Measurements from ENCODE around the gene RRAD.

Gene RRAD

DNA sequence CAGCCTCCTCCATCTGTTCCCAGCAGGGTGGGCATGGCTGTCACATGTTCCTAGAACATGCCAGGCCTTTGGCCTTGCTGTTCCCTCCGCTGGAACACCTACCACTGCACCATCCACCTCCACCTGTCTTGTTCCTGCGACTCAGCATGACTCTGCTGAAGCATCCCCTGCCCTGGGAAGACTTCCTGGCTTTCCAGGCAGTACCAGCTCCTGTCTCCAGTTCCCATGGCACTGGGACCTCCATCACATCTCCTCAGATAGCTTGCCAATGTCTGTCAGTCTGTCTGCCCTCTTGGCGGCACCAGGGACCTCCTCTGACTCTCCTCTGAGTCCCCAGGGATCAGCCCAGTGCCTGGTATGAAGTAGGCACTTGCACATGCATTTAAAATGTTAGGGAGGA lies 29.3 kb downstream of the RRAD start:
- Histone ChIP-seq H4K20me1 (0 out of 2 replicates have a peak, but pooled peaks cover 8% of the 10 kb centered on the region), H3K9ac (0 out of 2 replicates have a peak overlapping the region, but pooled peaks have one; percentile 7), H3K4me1 (peaks cover 48% of the 10 kb centered on the region), H3K27ac (0 out of 2 replicates have a peak overlapping the region, but pooled peaks have one; percentile 10), H3K27me3 (no peaks in the 10 kb centered on the region), H3K4me2 (peak overlapping the region; percentile 65), H3K4me3 (no peak overlapping the region), H3K9me3 (no peaks in the 10 kb centered on the region), H3K36me3 (peaks cover 6% of the 10 kb centered on the region)
- TF ChIP-seq Cebpa-rat (IDR thresholded peaks at IDR 0.05) = no peak

DNA sequence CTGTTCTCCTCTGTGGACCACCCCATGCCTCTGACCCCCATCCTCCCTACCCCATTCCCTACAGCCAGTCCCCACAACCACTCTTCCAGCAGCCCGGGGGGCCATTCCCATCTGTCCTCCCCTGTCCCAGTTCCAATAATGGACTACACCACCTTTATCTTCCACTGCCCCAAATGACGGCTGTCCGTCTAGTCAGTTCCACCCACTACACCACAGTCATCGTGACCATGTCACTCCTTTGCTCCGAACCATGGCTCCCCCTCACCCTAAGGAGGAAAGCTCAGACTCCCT lies 29.7 kb downstream of the RRAD start:
- no peak for TF ChIP-seq Cebpa-rat (IDR thresholded peaks at IDR 0.05)

DNA sequence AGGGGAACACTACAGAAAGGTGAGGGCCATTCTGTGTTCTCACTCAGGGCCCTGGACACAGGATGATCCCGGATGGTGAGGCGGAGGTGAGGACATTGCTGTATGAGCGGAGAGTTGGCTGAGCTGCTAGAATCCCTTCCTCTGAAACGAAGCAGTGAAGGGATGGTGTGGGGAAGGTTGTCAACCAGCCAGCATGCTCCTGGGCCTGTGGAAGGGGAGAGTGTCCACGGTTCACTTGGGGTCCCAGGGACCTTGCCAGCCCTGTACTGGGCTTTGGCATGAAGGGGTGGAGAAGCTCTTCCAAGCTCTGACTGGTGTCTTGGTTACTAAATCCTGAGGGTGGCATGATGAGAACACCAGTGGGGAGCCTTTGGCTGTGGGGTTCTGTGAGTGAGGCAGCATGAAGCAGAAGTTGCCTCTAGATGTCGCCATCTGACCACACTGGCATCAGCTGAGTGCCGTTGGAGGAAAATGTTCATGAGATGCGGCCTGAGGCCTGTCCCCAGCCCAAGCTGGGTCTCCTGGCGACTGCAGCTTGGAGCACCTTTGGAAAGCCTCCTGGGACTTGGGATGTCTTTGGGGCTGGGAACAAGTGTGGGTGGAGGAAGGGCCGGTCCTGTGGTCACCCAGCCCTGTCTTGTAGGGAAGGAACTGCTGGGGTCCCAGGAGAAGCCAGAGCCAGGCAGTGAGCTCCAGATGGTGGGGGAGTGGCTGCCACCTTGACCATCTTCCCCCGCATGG lies 30.2 kb downstream of the RRAD start:
- Histone ChIP-seq H3K27ac (0 out of 2 replicates have a peak overlapping the region, but pooled peaks have one; percentile 10), H3K4me1 (peaks cover 41% of the 10 kb centered on the region), H3K36me3 (peaks cover 6% of the 10 kb centered on the region), H3K4me3 (no peak overlapping the region), H3K9me3 (no peaks in the 10 kb centered on the region), H4K20me1 (0 out of 2 replicates have a peak, but pooled peaks cover 10% of the 10 kb centered on the region), H3K27me3 (no peaks in the 10 kb centered on the region), H3K9ac (0 out of 2 replicates have a peak overlapping the region, but pooled peaks have one; percentile 7), H3K4me2 (peak overlapping the region; percentile 65)
- TF ChIP-seq Cebpa-rat (IDR thresholded peaks at IDR 0.05) = no peak

More for the DNA sequence above, 29.7 kb downstream of the RRAD start:
- Histone ChIP-seq H3K4me2 (peak overlapping the region; percentile 65), H3K27me3 (no peaks in the 10 kb centered on the region), H3K36me3 (peaks cover 6% of the 10 kb centered on the region), H3K4me3 (no peak overlapping the region), H3K9ac (0 out of 2 replicates have a peak overlapping the region, but pooled peaks have one; percentile 7), H3K9me3 (no peaks in the 10 kb centered on the region), H3K27ac (0 out of 2 replicates have a peak overlapping the region, but pooled peaks have one; percentile 10), H3K4me1 (peaks cover 45% of the 10 kb centered on the region), H4K20me1 (0 out of 2 replicates have a peak, but pooled peaks cover 9% of the 10 kb centered on the region)

DNA sequence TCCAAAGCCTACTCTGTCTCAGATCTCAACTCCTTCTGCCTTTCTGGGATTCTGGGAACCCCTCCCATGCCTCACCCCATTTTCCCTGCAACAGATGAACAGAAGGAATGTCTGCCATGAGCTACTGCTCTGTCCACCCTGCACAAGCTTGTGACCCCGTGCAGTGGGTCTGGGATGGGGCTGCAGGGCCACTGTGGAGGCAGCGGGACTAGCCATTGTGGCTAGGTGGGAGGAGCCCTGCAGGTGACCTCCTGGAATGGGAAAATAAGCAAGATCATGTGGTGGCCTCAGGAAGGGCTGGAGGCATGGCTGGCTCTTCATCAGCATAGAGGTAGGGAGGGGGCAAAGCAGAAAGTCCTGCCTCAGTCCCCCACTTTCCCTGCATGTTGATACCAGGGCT lies 31.3 kb downstream of the RRAD start:
- peaks cover 14% of the 10 kb centered on the region for H3K36me3 ChIP-seq
- peaks cover 32% of the 10 kb centered on the region for H3K4me1 ChIP-seq
- no peak overlapping the region for H3K27ac ChIP-seq
- H3K9ac ChIP-seq = no peak overlapping the region
- H3K4me3 ChIP-seq = no peak overlapping the region
- H3K4me2 ChIP-seq = no peak overlapping the region
- TF ChIP-seq Cebpa-rat (IDR thresholded peaks at IDR 0.05) = no peak
- H4K20me1 ChIP-seq = peaks cover 20% of the 10 kb centered on the region; the same call in 1 of the 2 replicates
- H3K9me3 ChIP-seq = no peaks in the 10 kb centered on the region
- H3K27me3 ChIP-seq = no peaks in the 10 kb centered on the region

GRCh38 chr16:66891797-66892196 lies 33.5 kb downstream of the RRAD start:
- Histone ChIP-seq H3K27me3 (no peaks in the 10 kb centered on the region), H4K20me1 (peaks cover 35% of the 10 kb centered on the region; the same call in 1 of the 2 replicates), H3K36me3 (peaks cover 26% of the 10 kb centered on the region), H3K4me2 (no peak overlapping the region; the same call in 1 of the 2 replicates), H3K9me3 (no peaks in the 10 kb centered on the region), H3K27ac (no peak overlapping the region), H3K4me3 (no peak overlapping the region), H3K4me1 (peaks cover 49% of the 10 kb centered on the region), H3K9ac (no peak overlapping the region)
- TF ChIP-seq Cebpa-rat (IDR thresholded peaks at IDR 0.05) = no peak

- no peak for TF ChIP-seq Cebpa-rat (IDR thresholded peaks at IDR 0.05)
- peaks cover 39% of the 10 kb centered on the region; the same call in 1 of the 2 replicates for H4K20me1 ChIP-seq
- no peak overlapping the region; the same call in 1 of the 2 replicates for H3K4me2 ChIP-seq
- peaks cover 31% of the 10 kb centered on the region for H3K36me3 ChIP-seq
- H3K27me3 ChIP-seq = no peaks in the 10 kb centered on the region
- no peak overlapping the region for H3K4me3 ChIP-seq
- H3K4me1 ChIP-seq = peaks cover 51% of the 10 kb centered on the region
- H3K27ac ChIP-seq = no peak overlapping the region
- H3K9ac ChIP-seq = no peak overlapping the region
- no peaks in the 10 kb centered on the region for H3K9me3 ChIP-seq
These were observed 34.0 kb downstream of the RRAD start for GRCh38 chr16:66891360-66891759.

DNA sequence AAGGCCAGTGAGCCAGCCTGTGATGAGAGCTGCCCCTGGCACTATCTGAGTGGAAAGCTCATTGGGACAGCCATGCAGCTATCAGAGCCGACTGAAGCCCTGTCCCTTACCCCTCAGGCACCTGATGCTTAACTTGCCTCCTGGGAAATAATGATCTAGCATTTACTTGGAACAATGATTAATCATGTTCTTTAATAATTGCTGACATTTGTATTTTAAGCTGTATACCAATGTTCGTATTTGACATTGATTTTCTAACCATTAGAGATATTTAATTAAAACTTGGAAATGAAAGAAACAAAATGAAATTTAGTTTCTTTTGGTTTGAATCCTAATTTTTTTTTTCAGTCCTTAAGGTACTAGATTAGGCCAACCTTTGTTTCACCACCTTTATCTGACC lies 34.5 kb downstream of the RRAD start:
- H3K27me3 ChIP-seq = no peaks in the 10 kb centered on the region
- H3K36me3 ChIP-seq = peaks cover 34% of the 10 kb centered on the region
- H3K4me1 ChIP-seq = peaks cover 50% of the 10 kb centered on the region
- no peak for TF ChIP-seq Cebpa-rat (IDR thresholded peaks at IDR 0.05)
- H3K27ac ChIP-seq = no peak overlapping the region
- no peak overlapping the region for H3K4me3 ChIP-seq
- H3K9me3 ChIP-seq = no peaks in the 10 kb centered on the region
- no peak overlapping the region for H3K4me2 ChIP-seq
- no peak overlapping the region for H3K9ac ChIP-seq
- peaks cover 45% of the 10 kb centered on the region for H4K20me1 ChIP-seq

DNA sequence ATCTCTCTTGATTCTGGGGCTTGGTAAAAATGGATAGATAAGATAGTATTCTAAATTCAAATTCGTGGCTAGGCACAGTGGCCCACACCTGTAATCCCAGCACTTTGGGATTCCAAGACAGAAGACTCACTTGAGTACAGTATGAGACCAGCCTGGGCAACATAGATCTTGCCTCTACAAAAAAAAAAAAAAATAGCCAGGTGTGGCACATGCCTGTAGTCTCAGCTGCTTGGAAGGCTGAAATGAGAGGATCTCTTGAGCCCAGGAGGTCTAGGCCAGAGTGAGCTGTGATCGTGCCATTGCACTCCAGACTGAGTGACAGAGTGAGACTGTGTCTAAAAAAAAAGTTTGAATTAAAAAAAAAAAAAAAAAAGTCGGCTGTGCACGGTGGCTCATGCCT lies 35.7 kb downstream of the RRAD start:
- Histone ChIP-seq H3K4me3 (no peak overlapping the region), H3K4me2 (no peak overlapping the region), H3K4me1 (peaks cover 49% of the 10 kb centered on the region), H3K27me3 (no peaks in the 10 kb centered on the region), H3K9me3 (no peaks in the 10 kb centered on the region), H3K36me3 (peaks cover 46% of the 10 kb centered on the region), H3K27ac (no peak overlapping the region), H4K20me1 (peaks cover 57% of the 10 kb centered on the region), H3K9ac (no peak overlapping the region)
- TF ChIP-seq Cebpa-rat (IDR thresholded peaks at IDR 0.05) = no peak

DNA sequence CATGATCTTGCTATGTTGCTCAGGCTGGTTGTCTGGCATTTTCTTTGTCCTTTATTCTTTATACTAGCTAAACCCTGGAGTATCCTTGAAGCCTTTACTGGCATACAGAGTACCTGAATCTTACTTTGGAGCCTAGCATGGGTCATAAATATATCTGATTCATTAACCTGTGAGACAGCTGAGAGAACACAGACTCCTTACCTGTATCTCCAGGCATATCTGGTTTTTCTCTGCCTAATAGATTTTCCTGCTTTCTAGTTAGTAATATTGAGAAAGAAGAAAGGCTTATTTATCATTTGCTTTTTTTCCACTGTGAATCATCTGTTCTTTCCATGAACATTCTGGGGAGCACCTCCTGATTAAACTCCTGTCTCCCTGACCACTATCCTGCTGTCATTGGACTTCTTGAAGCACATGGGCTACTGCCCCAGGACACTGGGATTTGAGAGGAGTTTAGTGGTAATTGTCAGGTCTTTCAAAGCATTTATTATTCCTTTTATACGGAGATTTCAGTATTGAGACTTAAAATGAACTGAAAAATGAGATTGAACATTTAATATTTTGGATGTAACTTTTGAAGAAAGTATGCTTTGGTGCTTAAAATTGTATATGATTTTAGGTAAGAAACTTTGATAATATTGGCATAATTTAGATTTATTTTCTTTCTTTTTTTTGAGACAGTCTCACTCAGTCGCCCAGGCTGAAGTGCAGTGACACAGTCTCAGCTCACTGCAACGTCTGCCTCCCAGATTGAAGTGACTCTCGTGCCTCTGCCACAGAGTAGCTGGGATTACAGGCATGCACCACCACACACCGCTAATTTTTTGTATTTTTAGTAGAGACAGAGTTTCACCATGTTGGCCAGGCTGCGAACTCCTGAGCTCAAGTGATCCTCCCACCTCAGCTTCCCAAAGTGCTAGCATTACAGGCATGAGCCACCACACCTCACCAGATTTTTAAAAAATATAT lies 36.4 kb downstream of the RRAD start:
- Histone ChIP-seq H3K27ac (no peak overlapping the region), H3K27me3 (no peaks in the 10 kb centered on the region), H3K36me3 (peaks cover 52% of the 10 kb centered on the region), H3K9ac (no peak overlapping the region), H3K4me2 (no peak overlapping the region), H3K9me3 (no peaks in the 10 kb centered on the region), H3K4me1 (peaks cover 56% of the 10 kb centered on the region), H4K20me1 (peaks cover 64% of the 10 kb centered on the region), H3K4me3 (no peak overlapping the region)
- no peak for TF ChIP-seq Cebpa-rat (IDR thresholded peaks at IDR 0.05)

All from BLaER1 (cell line).